IPS-20b (cell line): Measurements from ENCODE around the gene MRPL40.
A peak's percentile ranks its signal among the peaks of the same experiment; 100 is the strongest.

Experiments
- H3K27ac ChIP-seq: one replicate; pipeline ENCODE4 v1.5.1; 2013; ENCODE audit warnings: low read length
- H3K27me3 ChIP-seq: 2 replicates; pipeline ENCODE4 v1.6.1; 2013; ENCODE audit warnings: mild to moderate bottlenecking, low read length, inconsistent platforms; ENCODE audit not compliant: insufficient read depth
- H3K36me3 ChIP-seq: 2 replicates; pipeline ENCODE4 v1.6.1; 2013; ENCODE audit warnings: low read depth, mild to moderate bottlenecking, inconsistent platforms, low read length, moderate library complexity; ENCODE audit not compliant: insufficient read depth
- H3K4me1 ChIP-seq: 2 replicates; pipeline ENCODE4 v1.6.1; 2013; ENCODE audit warnings: mild to moderate bottlenecking, control low read depth, inconsistent platforms, low read length, moderate library complexity; ENCODE audit not compliant: insufficient read depth
- H3K4me3 ChIP-seq: 2 replicates; pipeline ENCODE4 v1.5.1; 2013; ENCODE audit warnings: mild to moderate bottlenecking, low read length, inconsistent platforms
- H3K9ac ChIP-seq: 2 replicates; pipeline ENCODE4 v1.6.1; 2013; ENCODE audit warnings: low read depth, mild to moderate bottlenecking, inconsistent platforms, low read length, moderate library complexity
- H3K9me3 ChIP-seq: 2 replicates; pipeline ENCODE4 v1.6.1; 2013; ENCODE audit warnings: mild to moderate bottlenecking, low read depth, low read length, inconsistent platforms; ENCODE audit not compliant: insufficient read depth

The MRPL40 gene

DNA sequence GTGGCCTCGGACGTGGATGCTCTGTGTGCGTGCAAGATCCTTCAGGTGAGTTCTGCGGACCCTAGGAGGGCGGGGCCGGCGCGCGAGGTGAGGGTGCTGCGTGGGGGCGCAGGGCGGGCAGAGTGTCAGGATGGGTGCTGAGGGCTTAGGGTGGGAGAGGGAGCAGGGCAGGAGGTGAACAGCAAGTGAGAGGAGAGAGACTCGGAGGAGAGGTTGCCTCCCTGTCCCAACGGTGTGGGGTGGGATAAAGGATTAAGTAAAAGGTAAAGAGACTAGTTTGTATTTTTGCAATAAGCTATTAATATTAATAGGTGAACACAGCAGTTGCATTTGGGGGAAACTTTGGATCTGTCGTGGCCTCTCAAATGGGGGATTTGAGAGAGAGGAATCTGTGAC, 47.8 kb downstream of the MRPL40 start:
- Histone ChIP-seq H3K4me3 (peak overlapping the region; percentile 83), H3K4me1 (no peaks in the 10 kb centered on the region), H3K9me3 (no peaks in the 10 kb centered on the region), H3K27ac (no peak overlapping the region), H3K9ac (peak overlapping the region; percentile 96), H3K36me3 (peaks cover 44% of the 10 kb centered on the region), H3K27me3 (no peaks in the 10 kb centered on the region)

DNA sequence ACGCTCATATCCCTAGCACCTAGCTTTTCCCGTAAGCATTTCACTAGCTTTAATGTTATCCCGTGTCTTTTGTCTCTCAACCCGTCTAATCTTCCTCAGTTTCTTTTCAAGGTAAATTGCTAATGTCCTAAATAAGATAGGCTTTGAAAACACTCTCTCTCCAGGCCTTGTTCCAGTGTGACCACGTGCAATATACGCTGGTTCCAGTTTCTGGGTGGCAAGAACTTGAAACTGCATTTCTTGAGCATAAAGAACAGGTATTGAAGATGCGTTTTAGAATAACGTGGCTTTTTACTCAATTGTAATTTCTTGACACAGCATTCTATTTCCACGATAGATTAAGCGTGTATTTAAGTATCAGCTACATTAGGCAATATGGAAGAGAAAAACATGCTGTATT, 48.4 kb downstream of the MRPL40 start:
- Histone ChIP-seq H3K9me3 (no peaks in the 10 kb centered on the region), H3K36me3 (peaks cover 44% of the 10 kb centered on the region), H3K4me3 (peak overlapping the region; percentile 83), H3K27me3 (no peaks in the 10 kb centered on the region), H3K9ac (peak overlapping the region; percentile 96; the same call in 1 of the 2 replicates), H3K4me1 (no peaks in the 10 kb centered on the region), H3K27ac (no peak overlapping the region)

GRCh38 chr22:19482297-19482696, 50.0 kb downstream of the MRPL40 start:
- Histone ChIP-seq H3K36me3 (peaks cover 52% of the 10 kb centered on the region), H3K27ac (no peak overlapping the region), H3K4me3 (no peak overlapping the region), H3K9ac (no peak overlapping the region), H3K27me3 (no peaks in the 10 kb centered on the region), H3K4me1 (no peaks in the 10 kb centered on the region), H3K9me3 (no peaks in the 10 kb centered on the region)

GRCh38 chr22:19483481-19484244, 51.3 kb downstream of the MRPL40 start:
- H3K27ac ChIP-seq, result no peak overlapping the region
- no peaks in the 10 kb centered on the region for H3K9me3 ChIP-seq
- no peak overlapping the region for H3K9ac ChIP-seq
- peaks cover 66% of the 10 kb centered on the region for H3K36me3 ChIP-seq
- H3K4me3 ChIP-seq, result no peak overlapping the region
- no peaks in the 10 kb centered on the region for H3K27me3 ChIP-seq
- no peaks in the 10 kb centered on the region for H3K4me1 ChIP-seq
